SU-DHL-6 (cell line): ENCODE measurements around the gene NAA80.

ENCODE experiments used
- H2AFZ ChIP-seq: fragments of 200-600 bp; sonication (generic); 2 replicates; pipeline ENCODE4 v1.6.1; 2014; ENCODE audit warnings: low read depth, mild to moderate bottlenecking, moderate library complexity, mixed read lengths, antibody characterized with exemption, low read length; ENCODE audit not compliant: severe bottlenecking
- H3F3A ChIP-seq: fragments of 200-600 bp; shearing (Covaris generic); 2 replicates; pipeline ENCODE4 v1.6.0; 2016; ENCODE audit warnings: antibody characterized with exemption, mild to moderate bottlenecking; ENCODE audit not compliant: insufficient read depth
- H3K27ac ChIP-seq: fragments of 200-600 bp; sonication (generic); 2 replicates; pipeline ENCODE4 v1.5.1; 2016; ENCODE audit warnings: low read depth, mild to moderate bottlenecking, low read length, moderate library complexity, mixed read lengths
- H3K27me3 ChIP-seq: fragments of 200-600 bp; sonication (generic), shearing (Covaris generic); 2 replicates; pipeline ENCODE4 v1.6.0; 2014; ENCODE audit warnings: mild to moderate bottlenecking, low read length
- H3K36me3 ChIP-seq: fragments of 200-600 bp; sonication (generic); 2 replicates; pipeline ENCODE4 v1.6.1; 2014; ENCODE audit warnings: mild to moderate bottlenecking, low read length, mixed read lengths
- H3K4me2 ChIP-seq: fragments of 300-600, 200-600 bp; shearing (Covaris generic), sonication (generic); 2 replicates; pipeline ENCODE4 v1.6.0; 2014; ENCODE audit warnings: low read length, low read depth, mild to moderate bottlenecking; ENCODE audit not compliant: poor library complexity, severe bottlenecking
- H3K4me3 ChIP-seq: fragments of 200-600 bp; sonication (generic); 2 replicates; pipeline ENCODE4 v1.5.1; 2014; ENCODE audit warnings: antibody characterized with exemption, low read length, mild to moderate bottlenecking, mixed read lengths; ENCODE audit not compliant: insufficient read depth, poor library complexity, severe bottlenecking
- H3K79me2 ChIP-seq: fragments of 200-600 bp; sonication (generic); 2 replicates; pipeline ENCODE4 v1.6.1; 2014; ENCODE audit warnings: mild to moderate bottlenecking, low read length, moderate library complexity; ENCODE audit not compliant: insufficient read depth
- H3K9ac ChIP-seq: fragments of 200-600 bp; sonication (generic); 2 replicates; pipeline ENCODE4 v1.7.0; 2014; ENCODE audit warnings: mild to moderate bottlenecking, low read length
- H3K9me2 ChIP-seq: fragments of 200-600 bp; sonication (generic); replicated peaks from 2 replicates; pipeline ENCODE4 v1.6.1; 2014; ENCODE audit warnings: low read length; ENCODE audit not compliant: insufficient read depth
- H3K9me3 ChIP-seq: fragments of 200-600 bp; sonication (generic); 2 replicates; pipeline ENCODE4 v1.6.1; 2014; ENCODE audit warnings: low read length, mixed read lengths; ENCODE audit not compliant: insufficient read depth
- H4K20me1 ChIP-seq: fragments of 200-600 bp; sonication (generic); 2 replicates; pipeline ENCODE4 v1.6.1; 2014; ENCODE audit warnings: low read depth, mild to moderate bottlenecking, antibody characterized with exemption, low read length, moderate library complexity, mixed read lengths
- EZH2phosphoT487 ChIP-seq: fragments of 200-600 bp; sonication (generic), shearing (Covaris generic); conservative IDR thresholded peaks from 2 replicates; pipeline ENCODE4 v1.6.1; 2018; ENCODE audit warnings: mild to moderate bottlenecking, antibody characterized with exemption, low read length, moderate library complexity, mixed read lengths
- TF ChIP-seq, protein P1 (sequence below): fragments of 200-600 bp; sonication (generic); IDR thresholded peaks from one replicate; pipeline ENCODE4 v1.5.1; 2017; ENCODE audit warnings: antibody characterized with exemption, mild to moderate bottlenecking, low read length, moderate library complexity; ENCODE audit not compliant: insufficient read depth, poor library complexity, severe bottlenecking

Gene NAA80

GRCh38 chr3:50321336-50322114, 22.3 kb upstream of the NAA80 start:
- Histone ChIP-seq H4K20me1 (no peaks in the 10 kb centered on the region), H3K4me3 (peak overlapping the region; percentile 87), H2AFZ (peak overlapping the region; percentile 96), H3K27ac (peak overlapping the region; percentile 80), H3K9me2 (no peaks in the 10 kb centered on the region), H3K27me3 (no peaks in the 10 kb centered on the region), H3K4me2 (peak overlapping the region; percentile 92), H3K9ac (peak overlapping the region; percentile 81), H3K9me3 (no peaks in the 10 kb centered on the region), H3K79me2 (no peaks in the 10 kb centered on the region), H3K36me3 (no peaks in the 10 kb centered on the region), H3F3A (no peaks in the 10 kb centered on the region)
- TF ChIP-seq, protein P1, sequence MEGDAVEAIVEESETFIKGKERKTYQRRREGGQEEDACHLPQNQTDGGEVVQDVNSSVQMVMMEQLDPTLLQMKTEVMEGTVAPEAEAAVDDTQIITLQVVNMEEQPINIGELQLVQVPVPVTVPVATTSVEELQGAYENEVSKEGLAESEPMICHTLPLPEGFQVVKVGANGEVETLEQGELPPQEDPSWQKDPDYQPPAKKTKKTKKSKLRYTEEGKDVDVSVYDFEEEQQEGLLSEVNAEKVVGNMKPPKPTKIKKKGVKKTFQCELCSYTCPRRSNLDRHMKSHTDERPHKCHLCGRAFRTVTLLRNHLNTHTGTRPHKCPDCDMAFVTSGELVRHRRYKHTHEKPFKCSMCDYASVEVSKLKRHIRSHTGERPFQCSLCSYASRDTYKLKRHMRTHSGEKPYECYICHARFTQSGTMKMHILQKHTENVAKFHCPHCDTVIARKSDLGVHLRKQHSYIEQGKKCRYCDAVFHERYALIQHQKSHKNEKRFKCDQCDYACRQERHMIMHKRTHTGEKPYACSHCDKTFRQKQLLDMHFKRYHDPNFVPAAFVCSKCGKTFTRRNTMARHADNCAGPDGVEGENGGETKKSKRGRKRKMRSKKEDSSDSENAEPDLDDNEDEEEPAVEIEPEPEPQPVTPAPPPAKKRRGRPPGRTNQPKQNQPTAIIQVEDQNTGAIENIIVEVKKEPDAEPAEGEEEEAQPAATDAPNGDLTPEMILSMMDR, result no peak
- TF ChIP-seq EZH2phosphoT487, result no peak

GRCh38 chr3:50320853-50321335, 21.7 kb upstream of the NAA80 start:
- H3F3A ChIP-seq, result no peaks in the 10 kb centered on the region
- no peaks in the 10 kb centered on the region for H3K9me3 ChIP-seq
- no peaks in the 10 kb centered on the region for H4K20me1 ChIP-seq
- H3K27ac ChIP-seq, result peak overlapping the region; percentile 80
- no peaks in the 10 kb centered on the region for H3K36me3 ChIP-seq
- H3K4me3 ChIP-seq, result peak overlapping the region; percentile 87
- TF ChIP-seq EZH2phosphoT487, result no peak
- TF ChIP-seq, protein P1, result no peak
- peak overlapping the region; percentile 92 for H3K4me2 ChIP-seq
- no peaks in the 10 kb centered on the region for H3K9me2 ChIP-seq
- peak overlapping the region; percentile 81 for H3K9ac ChIP-seq
- peak overlapping the region; percentile 96 for H2AFZ ChIP-seq
- no peaks in the 10 kb centered on the region for H3K27me3 ChIP-seq
- H3K79me2 ChIP-seq, result no peaks in the 10 kb centered on the region

GRCh38 chr3:50319894-50320625, 20.9 kb upstream of the NAA80 start:
- H3K27ac ChIP-seq, result no peak overlapping the region
- no peaks in the 10 kb centered on the region for H3K9me2 ChIP-seq
- H3K9me3 ChIP-seq, result no peaks in the 10 kb centered on the region
- H3K4me3 ChIP-seq, result peak overlapping the region; percentile 87
- no peaks in the 10 kb centered on the region for H3K79me2 ChIP-seq
- no peaks in the 10 kb centered on the region for H3F3A ChIP-seq
- no peak overlapping the region for H2AFZ ChIP-seq
- H4K20me1 ChIP-seq, result no peaks in the 10 kb centered on the region
- peak overlapping the region; percentile 81 for H3K9ac ChIP-seq
- peak overlapping the region; percentile 92 for H3K4me2 ChIP-seq
- no peaks in the 10 kb centered on the region for H3K27me3 ChIP-seq
- TF ChIP-seq, protein P1, result no peak
- TF ChIP-seq EZH2phosphoT487, result no peak
- H3K36me3 ChIP-seq, result no peaks in the 10 kb centered on the region
